NOMO-1 treated with dmso at 0.1 percent for 144 hours (cell line): ENCODE measurements around the gene ST6GALNAC5.

Experiments
- DNase-seq: peaks from one replicate; lab custom pipeline; 2025; ENCODE audit not compliant: unreplicated experiment; lab: John Stamatoyannopoulos, UW

ST6GALNAC5 gene

GRCh38 chr1:76998582-76999223 lies 131.4 kb downstream of the ST6GALNAC5 start:
- no peak for DNase-seq

- DNase-seq = no peak
Measured at GRCh38 chr1:77007675-77008074, 140.4 kb downstream of the ST6GALNAC5 start.

GRCh38 chr1:77010937-77011336 lies 143.7 kb downstream of the ST6GALNAC5 start:
- DNase-seq = no peak

GRCh38 chr1:77012066-77012465 lies 144.8 kb downstream of the ST6GALNAC5 start:
- DNase-seq = no peak

- no peak for DNase-seq
Measured at GRCh38 chr1:77014073-77014788, 147.0 kb downstream of the ST6GALNAC5 start.

- DNase-seq = no peak
Measured at GRCh38 chr1:77015748-77016341, 148.6 kb downstream of the ST6GALNAC5 start.

- no peak for DNase-seq
Measured at GRCh38 chr1:77016386-77016985, 149.2 kb downstream of the ST6GALNAC5 start.

GRCh38 chr1:77018311-77018710 lies 151.0 kb downstream of the ST6GALNAC5 start:
- no peak for DNase-seq

- DNase-seq = no peak
Measured at GRCh38 chr1:77018761-77019160, 151.5 kb downstream of the ST6GALNAC5 start.

- DNase-seq = no peak
Measured at GRCh38 chr1:77021732-77022131, 154.5 kb downstream of the ST6GALNAC5 start.

GRCh38 chr1:77024500-77024899 lies 157.2 kb downstream of the ST6GALNAC5 start:
- no peak for DNase-seq

GRCh38 chr1:77025599-77025998 lies 158.3 kb downstream of the ST6GALNAC5 start:
- no peak for DNase-seq

- no peak for DNase-seq
Measured at GRCh38 chr1:77026135-77026534, 158.9 kb downstream of the ST6GALNAC5 start.

GRCh38 chr1:77026640-77027039 lies 159.4 kb downstream of the ST6GALNAC5 start:
- no peak for DNase-seq

- DNase-seq = no peak
Measured at GRCh38 chr1:77027847-77028246, 160.6 kb downstream of the ST6GALNAC5 start.

- DNase-seq = no peak
Measured at GRCh38 chr1:77030401-77031105, 163.3 kb downstream of the ST6GALNAC5 start.

GRCh38 chr1:77031106-77031662 lies 163.9 kb downstream of the ST6GALNAC5 start:
- DNase-seq = no peak

- DNase-seq = no peak
Measured at GRCh38 chr1:77036560-77036959, 169.3 kb downstream of the ST6GALNAC5 start.

GRCh38 chr1:77037038-77037437 lies 169.8 kb downstream of the ST6GALNAC5 start:
- DNase-seq = no peak

GRCh38 chr1:77038000-77038399 lies 170.7 kb downstream of the ST6GALNAC5 start:
- no peak for DNase-seq

- DNase-seq = no peak
Measured at GRCh38 chr1:77039111-77039510, 171.8 kb downstream of the ST6GALNAC5 start.
